HG02884 (cell line): Measurements from ENCODE around the gene TMEM163.
"Not testable (repeated sequence)": the region's sequence is repeated elsewhere in the genome, so short reads cannot be mapped to it uniquely, and the experiment has no call there.

Experiments used
- ATAC-seq: cut with Tn5 transposase; IDR thresholded peaks from one replicate; pipeline ENCODE4 v1.9.1; 2021; ENCODE audit warnings: mild to moderate bottlenecking, moderate library complexity; ENCODE audit not compliant: unreplicated experiment

TMEM163 gene

GRCh38 chr2:134493797-134494196 lies 225.0 kb downstream of the TMEM163 start:
- no peak for ATAC-seq

- ATAC-seq: no peak
Observed at GRCh38 chr2:134491771-134492441, 226.9 kb downstream of the TMEM163 start.

- ATAC-seq: no peak
Observed at GRCh38 chr2:134491022-134491421, 227.8 kb downstream of the TMEM163 start.

- ATAC-seq: no peak
Observed at GRCh38 chr2:134490559-134490958, 228.2 kb downstream of the TMEM163 start.

GRCh38 chr2:134489732-134490384 lies 228.9 kb downstream of the TMEM163 start:
- ATAC-seq: no peak

- ATAC-seq: no peak
Observed at GRCh38 chr2:134482766-134483340, 235.9 kb downstream of the TMEM163 start.

- ATAC-seq: no peak
Observed at GRCh38 chr2:134482131-134482723, 236.6 kb downstream of the TMEM163 start.

- no peak for ATAC-seq
Observed at GRCh38 chr2:134479696-134480330, 239.0 kb downstream of the TMEM163 start.

GRCh38 chr2:134476982-134477381 lies 241.8 kb downstream of the TMEM163 start:
- ATAC-seq: not testable (repeated sequence)

- no peak for ATAC-seq
Observed at GRCh38 chr2:134470561-134471168, 248.1 kb downstream of the TMEM163 start.

GRCh38 chr2:134469516-134470115 lies 249.2 kb downstream of the TMEM163 start:
- ATAC-seq: no peak

GRCh38 chr2:134468776-134469175 lies 250.0 kb downstream of the TMEM163 start:
- ATAC-seq: no peak

- ATAC-seq: no peak
Observed at GRCh38 chr2:134468164-134468563, 250.6 kb downstream of the TMEM163 start.

- no peak for ATAC-seq
Observed at GRCh38 chr2:134466141-134466540, 252.7 kb downstream of the TMEM163 start.

- ATAC-seq: no peak
Observed at GRCh38 chr2:134465228-134466105, 253.3 kb downstream of the TMEM163 start.

GRCh38 chr2:134463699-134464022 lies 255.1 kb downstream of the TMEM163 start:
- ATAC-seq: no peak

- no peak for ATAC-seq
Observed at GRCh38 chr2:134462791-134463698, 255.8 kb downstream of the TMEM163 start.

GRCh38 chr2:134462275-134462674 lies 256.5 kb downstream of the TMEM163 start:
- ATAC-seq: no peak

GRCh38 chr2:134461511-134461910 lies 257.3 kb downstream of the TMEM163 start:
- ATAC-seq: no peak
